ENCODE results near the gene TMEM161B.
"Not testable (repeated sequence)": the region's sequence is repeated elsewhere in the genome, so short reads cannot be mapped to it uniquely, and the experiment has no call there.

TMEM161B gene

GRCh38 chr5:88268385-88269184 is at the start of gene TMEM161B:
Gene TMEM161B, minus strand, starts transcription at chr5:88268845. Its CDS starts 122 bp downstream, at chr5:88268723.
- peak; percentile 91 for DNase-seq (ENCODE audit: low read depth)

- DNase-seq (ENCODE audit: low read depth), result no peak
Observed at GRCh38 chr5:88304356-88304755, 35.7 kb upstream of the TMEM161B start.

- no peak for DNase-seq (ENCODE audit: low read depth)
Observed at GRCh38 chr5:88298425-88298824, 29.8 kb upstream of the TMEM161B start.

GRCh38 chr5:88290801-88291200 is 22.2 kb upstream of the TMEM161B start:
- DNase-seq (ENCODE audit: low read depth), result no peak

DNA sequence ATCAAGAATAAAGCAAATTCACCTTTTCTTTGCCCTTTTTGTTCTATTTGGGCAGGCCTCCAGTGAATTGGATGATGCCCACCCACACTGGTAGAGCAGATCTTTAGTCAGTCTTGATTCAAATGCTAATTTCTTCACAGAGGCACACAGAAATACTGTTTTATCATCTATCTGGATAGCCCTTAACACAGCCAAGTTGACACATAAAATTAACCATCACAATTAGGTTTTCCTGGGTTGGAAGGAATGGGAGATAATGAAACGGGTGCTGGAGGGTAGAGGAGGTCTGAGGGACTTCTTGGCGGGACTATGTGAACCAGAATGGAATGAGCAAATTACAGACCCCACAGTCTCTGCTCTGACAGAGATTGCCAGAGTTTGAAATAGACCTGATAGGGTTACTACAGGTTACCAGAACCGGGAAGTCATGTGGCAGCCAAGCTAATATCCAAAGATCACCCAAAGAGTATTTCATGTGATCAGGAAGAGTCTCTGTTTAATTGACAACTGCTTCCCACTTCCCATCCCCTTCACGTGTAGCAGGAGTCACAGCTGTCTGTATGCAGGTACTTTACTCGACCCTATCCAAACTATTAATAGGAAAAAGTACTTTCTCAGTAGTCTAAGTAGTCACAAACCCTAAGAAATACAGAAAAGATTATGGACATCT is 20.0 kb upstream of the TMEM161B start:
- no peak for DNase-seq (ENCODE audit: low read depth)

- DNase-seq (ENCODE audit: low read depth), result no peak
Observed at GRCh38 chr5:88287846-88288527, 19.3 kb upstream of the TMEM161B start.

DNA sequence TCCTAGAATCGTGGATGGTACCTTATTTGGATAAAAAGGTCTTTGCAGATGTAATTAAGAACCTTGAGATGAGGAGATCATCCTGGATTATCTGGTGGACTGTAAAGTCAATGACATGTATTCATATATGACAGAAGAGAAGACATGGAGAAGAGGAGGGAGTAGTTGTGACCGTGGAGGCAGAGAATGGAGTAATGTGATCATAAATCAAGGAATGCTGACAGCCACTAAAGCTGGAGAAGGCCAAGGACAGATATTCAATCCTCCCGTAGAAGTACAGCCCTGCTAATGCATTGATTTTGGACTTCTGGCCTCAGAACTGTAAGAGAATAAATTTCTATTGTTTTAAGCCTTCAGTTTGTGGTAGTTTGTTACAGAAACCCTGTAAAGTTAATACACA is 18.7 kb upstream of the TMEM161B start:
- no peak for DNase-seq (ENCODE audit: low read depth)

GRCh38 chr5:88283690-88284089 is 15.0 kb upstream of the TMEM161B start:
- DNase-seq (ENCODE audit: low read depth), result no peak

GRCh38 chr5:88281322-88281721 is 12.7 kb upstream of the TMEM161B start:
- no peak for DNase-seq (ENCODE audit: low read depth)

DNA sequence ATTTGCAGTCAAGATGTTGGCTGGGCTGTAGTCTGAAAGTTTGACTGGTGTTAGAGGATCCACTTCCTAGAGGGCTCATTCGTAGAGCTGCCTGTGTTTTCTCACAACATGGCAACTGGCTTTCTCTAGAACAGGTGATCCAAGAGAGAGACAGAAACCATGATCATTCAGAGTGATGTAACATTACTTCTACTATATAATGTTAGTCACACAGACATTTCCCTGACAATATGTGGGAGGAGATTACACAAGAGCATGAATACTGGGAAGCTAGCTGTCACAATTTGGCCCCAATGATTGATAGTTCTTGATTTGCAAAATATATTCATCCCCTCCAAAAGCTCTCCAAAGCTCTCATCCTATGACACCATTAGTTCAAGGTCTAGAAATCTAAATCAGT is 10.9 kb upstream of the TMEM161B start:
- DNase-seq (ENCODE audit: low read depth), result no peak

DNA sequence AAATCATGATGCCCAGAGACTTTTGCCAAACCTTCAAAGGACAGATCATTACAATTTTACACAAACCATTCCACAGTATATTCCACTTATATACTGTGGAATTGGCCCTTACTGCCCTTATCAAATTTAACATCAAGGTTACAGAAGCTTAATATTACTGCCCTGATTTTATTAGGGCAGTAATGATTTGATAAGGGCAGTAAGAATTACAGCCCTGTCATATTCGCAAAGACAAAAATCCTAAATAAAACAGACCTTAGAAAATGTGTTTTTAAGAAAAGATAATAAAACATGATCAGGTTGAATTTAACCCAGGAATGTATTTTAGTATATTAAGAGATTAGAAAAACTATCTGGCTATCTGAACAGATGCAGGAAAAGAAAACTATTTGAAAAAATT is 7.7 kb upstream of the TMEM161B start:
- DNase-seq (ENCODE audit: low read depth), result no peak

DNA sequence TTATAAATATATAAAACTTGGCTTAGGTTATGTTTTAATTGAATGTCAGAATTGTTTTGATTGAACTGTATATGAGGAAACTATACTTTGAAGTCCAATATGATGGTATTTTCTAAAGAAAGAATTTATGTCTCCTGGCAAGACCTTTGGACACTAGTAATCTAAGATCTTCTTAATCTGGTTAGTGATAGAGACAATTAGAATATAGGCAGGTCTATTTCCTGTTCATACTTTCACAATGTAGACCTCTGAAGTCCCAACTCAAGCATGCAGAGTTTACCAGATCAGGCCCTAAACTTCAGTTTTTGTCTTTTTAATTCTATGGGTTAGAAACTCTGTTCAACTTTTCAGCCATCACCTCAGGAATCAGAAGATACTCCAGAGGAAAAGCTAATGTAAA is 6.9 kb upstream of the TMEM161B start:
- DNase-seq (ENCODE audit: low read depth), result no peak

- DNase-seq (ENCODE audit: low read depth), result peak; percentile 18
Observed at GRCh38 chr5:88269222-88269771, 652 bp upstream of the TMEM161B start.

- DNase-seq (ENCODE audit: low read depth), result not testable (repeated sequence)
Observed at GRCh38 chr5:88264565-88264964, 4.1 kb downstream of the TMEM161B start.

GRCh38 chr5:88263349-88263748 is 5.3 kb downstream of the TMEM161B start:
- no peak for DNase-seq (ENCODE audit: low read depth)

- no peak for DNase-seq (ENCODE audit: low read depth)
Observed at GRCh38 chr5:88262116-88262515, 6.5 kb downstream of the TMEM161B start.

DNA sequence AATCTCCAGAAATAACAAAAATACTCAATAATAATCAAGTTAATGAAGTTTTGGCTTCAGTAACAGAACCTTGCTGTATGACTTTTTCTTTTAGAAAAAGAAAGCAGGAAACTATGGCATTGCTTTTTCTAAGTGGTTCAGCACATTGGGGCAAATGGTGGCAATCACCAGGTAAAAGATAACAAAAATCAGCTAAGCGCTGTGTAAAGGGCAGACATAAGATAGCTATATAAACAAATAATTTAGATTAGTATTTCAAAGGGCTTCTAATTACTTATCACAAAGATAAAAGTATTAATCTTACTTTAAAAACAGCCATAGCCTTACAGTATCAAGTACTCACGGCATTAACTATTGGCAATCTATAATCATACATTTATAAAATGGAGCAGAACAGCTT is 10.0 kb downstream of the TMEM161B start:
- no peak for DNase-seq (ENCODE audit: low read depth)

GRCh38 chr5:88256872-88257271 is 11.8 kb downstream of the TMEM161B start:
- no peak for DNase-seq (ENCODE audit: low read depth)

GRCh38 chr5:88256037-88256436 is 12.6 kb downstream of the TMEM161B start:
- DNase-seq (ENCODE audit: low read depth), result no peak

- DNase-seq (ENCODE audit: low read depth), result no peak
Observed at GRCh38 chr5:88254320-88254719, 14.3 kb downstream of the TMEM161B start.

- DNase-seq (ENCODE audit: low read depth), result peak; percentile 9
Observed at GRCh38 chr5:88251048-88251711, 17.5 kb downstream of the TMEM161B start.

GRCh38 chr5:88250010-88250409 is 18.6 kb downstream of the TMEM161B start:
- no peak for DNase-seq (ENCODE audit: low read depth)

All from activated T-cell treated with anti-CD3 and anti-CD28 coated beads for 24 hours (primary cell).